Skeletal muscle cell (primary cell): ENCODE data around the gene SCNM1.

ENCODE experiments used
- DNase-seq: peaks from one replicate; pipeline ENCODE4 v3.0.0-alpha.2; 2010; ENCODE audit warnings: low read depth
- H3K4me3 ChIP-seq: 2 replicates; pipeline ENCODE4 v1.5.1; 2011; ENCODE audit warnings: low read depth, mild to moderate bottlenecking, control low read depth, low read length, moderate library complexity

The SCNM1 gene

GRCh38 chr1:151165738-151166504 is at the start of gene SCNM1, which contains the start of gene LYSMD1:
Gene SCNM1, plus strand, starts transcription at chr1:151166144. Its CDS starts 9 bp downstream, at chr1:151166153.
Gene LYSMD1, minus strand, starts transcription at chr1:151165902. Its CDS starts 644 bp downstream, at chr1:151165258.
- peak within 1 kb of the TSS; percentile 96 for H3K4me3 ChIP-seq
- peak; percentile 97 for DNase-seq

- DNase-seq = no peak
- no peak overlapping the region for H3K4me3 ChIP-seq
Observed at GRCh38 chr1:151124763-151125403, 41.1 kb upstream of the SCNM1 start.

DNA sequence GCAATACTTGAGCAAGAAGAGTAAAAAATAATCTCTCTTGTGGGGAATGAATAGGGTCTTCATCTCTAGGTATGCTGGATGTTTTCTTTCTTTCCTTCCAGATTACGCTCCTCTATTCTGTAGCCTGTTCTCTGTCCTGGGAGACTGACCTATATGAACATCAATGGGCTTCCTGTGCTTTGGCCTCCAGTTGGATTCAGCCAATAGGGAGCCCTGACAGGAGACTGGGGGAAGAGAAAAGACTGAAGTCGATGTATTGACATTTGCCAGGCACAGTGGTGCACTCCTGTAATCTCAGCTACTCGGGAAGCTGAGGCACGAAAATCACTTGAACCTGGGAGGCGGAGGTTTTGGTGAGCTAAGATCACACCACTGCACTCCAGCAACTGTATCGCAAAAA is 37.1 kb upstream of the SCNM1 start:
- no peak overlapping the region for H3K4me3 ChIP-seq
- DNase-seq = no peak

DNA sequence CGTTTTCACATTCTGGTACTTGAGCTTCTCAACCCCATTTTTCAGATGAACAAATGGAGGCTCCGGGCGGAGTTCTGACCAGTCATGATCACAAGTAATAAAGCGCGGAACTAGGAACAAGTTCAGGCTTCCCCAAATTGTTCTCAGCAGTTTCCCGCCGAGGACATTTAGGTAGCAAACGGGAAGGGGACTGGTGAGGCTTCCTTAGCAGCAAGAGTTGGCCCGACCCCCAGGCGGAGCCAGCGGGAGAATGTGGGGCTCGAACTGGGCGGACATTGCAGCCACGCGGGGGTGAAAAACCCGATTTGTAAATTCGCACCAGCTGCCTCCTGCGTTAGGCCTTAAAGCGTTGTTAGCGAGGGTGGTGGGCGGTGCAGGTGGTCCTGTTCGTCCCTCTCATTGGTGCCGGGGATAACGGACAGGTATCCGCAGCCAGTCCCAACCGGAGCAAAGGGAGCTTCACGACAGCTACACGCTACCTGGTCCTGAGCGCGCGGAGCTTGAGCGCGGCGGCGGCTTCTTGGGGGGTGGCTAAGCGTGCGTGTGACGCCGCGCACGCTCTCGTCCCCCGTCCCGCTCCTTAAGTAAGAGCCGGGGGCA is 34.9 kb upstream of the SCNM1 start:
- peak overlapping the region; percentile 35 for H3K4me3 ChIP-seq
- DNase-seq = peak; percentile 50

GRCh38 chr1:151131701-151132334 is 34.1 kb upstream of the SCNM1 start:
- H3K4me3 ChIP-seq = peak overlapping the region; percentile 35
- DNase-seq = no peak

GRCh38 chr1:151132335-151133017 is 33.5 kb upstream of the SCNM1 start:
- H3K4me3 ChIP-seq = no peak overlapping the region
- DNase-seq = no peak

DNA sequence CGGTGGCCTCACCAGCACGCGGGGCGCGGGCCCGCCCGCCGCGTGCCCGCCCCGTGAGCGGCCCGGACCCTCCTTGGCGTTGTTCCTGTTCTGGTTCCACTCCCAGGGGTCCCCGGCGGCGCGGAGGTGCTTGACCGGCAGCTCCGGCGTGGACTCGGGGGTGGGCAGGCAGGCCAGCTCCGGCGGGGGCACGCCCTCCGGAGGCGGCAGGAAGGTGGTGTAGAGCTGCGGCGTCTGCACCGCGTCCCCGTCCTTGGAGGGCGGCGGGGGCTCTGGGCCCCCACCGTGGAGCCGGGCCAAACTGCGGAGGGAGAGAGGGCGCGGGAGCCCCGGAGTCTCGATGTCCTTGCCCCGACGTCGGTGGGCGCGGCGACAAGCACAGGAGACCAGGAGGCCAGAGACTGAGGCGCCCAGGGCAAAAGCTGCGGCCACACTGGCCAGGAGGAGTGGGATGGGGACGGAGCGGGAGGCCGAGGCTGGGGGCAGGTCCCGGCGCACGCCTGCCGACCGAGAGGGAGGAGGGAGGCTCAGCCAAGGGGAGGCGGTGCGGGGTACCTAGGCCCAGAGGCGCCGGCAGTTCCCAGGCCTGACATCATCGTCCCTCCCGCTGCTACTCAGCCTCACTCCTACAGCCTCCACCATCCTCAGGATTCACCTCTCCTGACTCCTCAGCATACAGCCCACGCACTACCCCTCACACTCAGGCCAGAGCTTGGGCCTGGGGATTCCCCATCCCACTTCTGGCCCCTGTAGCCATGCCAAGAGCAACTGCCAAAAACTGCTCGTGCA is 32.7 kb upstream of the SCNM1 start:
- no peak overlapping the region for H3K4me3 ChIP-seq
- no peak for DNase-seq

- no peak for DNase-seq
- no peak overlapping the region for H3K4me3 ChIP-seq
Observed at GRCh38 chr1:151134396-151134795, 31.5 kb upstream of the SCNM1 start.

DNA sequence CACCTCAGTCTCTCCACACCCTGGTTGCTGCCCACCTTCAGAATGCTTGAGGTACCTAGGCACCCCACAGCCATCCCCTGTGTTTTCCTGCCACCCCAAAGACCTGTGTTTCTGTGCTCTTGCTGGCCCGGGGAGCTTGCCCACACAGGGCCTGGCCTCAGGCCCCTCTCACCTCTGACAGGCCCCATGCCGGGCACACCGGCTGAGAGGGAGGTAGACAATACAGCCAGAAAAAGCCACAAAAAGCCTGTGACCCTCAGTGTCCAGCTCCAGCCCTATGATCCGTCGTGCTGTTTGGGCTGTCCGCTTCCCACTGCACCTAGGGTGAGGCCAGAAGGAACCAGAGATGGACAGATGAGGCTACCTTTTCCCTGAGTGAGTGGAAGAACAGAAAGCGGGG is 31.0 kb upstream of the SCNM1 start:
- no peak for DNase-seq
- H3K4me3 ChIP-seq = no peak overlapping the region

GRCh38 chr1:151135433-151136385 is 30.2 kb upstream of the SCNM1 start:
- H3K4me3 ChIP-seq = no peak overlapping the region
- DNase-seq = no peak

DNA sequence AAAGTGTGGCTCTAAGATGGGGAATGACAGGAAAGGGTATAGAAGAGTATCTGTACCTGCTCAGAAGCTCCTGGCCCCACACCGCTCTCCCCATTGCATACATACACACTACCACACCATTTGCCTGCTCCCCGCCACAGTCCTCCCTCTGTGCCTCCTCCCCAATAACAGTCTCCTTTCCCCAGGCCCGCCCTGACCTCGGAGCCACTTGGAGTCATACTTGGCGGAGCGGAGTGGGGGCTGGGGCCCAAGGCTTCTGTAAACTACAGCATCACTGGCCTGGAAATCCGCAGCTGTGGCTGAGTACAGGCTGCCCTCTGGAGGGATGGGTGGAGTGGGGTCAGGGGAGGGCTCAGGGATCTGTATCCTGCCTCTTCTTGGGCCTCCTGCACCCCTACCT is 28.2 kb upstream of the SCNM1 start:
- no peak for DNase-seq
- H3K4me3 ChIP-seq = no peak overlapping the region

DNA sequence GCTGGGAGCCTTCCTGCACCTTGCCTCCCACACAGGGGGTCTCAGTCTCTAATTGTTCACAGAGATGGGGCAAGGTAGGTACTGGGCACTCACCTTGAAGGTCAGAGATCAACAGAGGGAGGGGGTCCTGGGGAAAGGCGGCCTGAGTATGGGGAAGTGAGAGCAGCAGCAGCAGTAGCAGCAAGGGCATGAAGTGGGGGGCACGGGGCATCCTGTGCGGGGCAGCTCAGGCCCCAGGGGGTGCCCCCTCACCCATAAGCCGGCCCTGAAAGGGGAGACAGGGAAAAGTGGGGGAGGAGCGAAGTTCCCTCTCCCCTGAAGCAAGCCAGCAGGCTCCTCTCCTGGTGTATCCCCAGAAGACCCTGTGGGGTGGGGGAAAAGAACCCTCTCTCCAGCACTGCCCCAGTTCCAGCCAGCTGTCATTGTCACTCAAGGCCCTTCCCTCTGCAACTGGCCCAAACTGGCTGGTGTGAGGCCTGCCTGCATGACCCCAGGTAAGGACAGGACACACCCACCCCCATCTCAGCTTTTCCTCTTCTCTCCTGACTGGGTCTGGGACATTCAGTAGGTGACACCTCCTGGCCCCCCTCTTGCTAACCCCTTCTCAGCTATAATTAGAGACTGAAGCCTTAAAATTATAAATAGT is 23.4 kb upstream of the SCNM1 start:
- no peak overlapping the region for H3K4me3 ChIP-seq
- no peak for DNase-seq

GRCh38 chr1:151143057-151143435 is 22.9 kb upstream of the SCNM1 start:
- no peak overlapping the region for H3K4me3 ChIP-seq
- no peak for DNase-seq

DNA sequence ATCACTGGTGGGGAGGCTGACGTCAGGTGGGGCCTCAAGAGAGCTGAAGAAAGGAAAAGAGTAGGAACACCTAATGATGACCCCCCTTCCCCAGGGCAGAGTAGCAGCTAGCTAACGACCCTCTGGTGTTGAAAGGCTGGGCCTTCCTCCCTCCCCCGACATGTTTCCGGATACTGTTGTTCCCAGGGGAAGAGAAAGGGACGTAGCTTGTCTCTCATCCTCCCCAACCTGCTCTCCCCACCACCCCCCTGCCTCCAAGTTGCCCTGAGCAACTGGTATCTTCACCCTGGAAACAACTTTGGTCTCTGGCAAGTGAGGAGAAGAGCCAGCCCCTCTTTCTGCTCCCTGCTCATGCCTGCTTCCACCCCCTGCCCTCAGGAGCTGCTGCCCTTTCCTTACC is 22.0 kb upstream of the SCNM1 start:
- H3K4me3 ChIP-seq = no peak overlapping the region

GRCh38 chr1:151144474-151145303 is 21.3 kb upstream of the SCNM1 start:
- no peak overlapping the region for H3K4me3 ChIP-seq

More for the DNA sequence above, 22.0 kb upstream of the SCNM1 start:
- DNase-seq = no peak

GRCh38 chr1:151145304-151146071 is 20.5 kb upstream of the SCNM1 start:
- no peak for DNase-seq
- H3K4me3 ChIP-seq = peak overlapping the region; percentile 68

More at GRCh38 chr1:151144474-151145303, 21.3 kb upstream of the SCNM1 start:
- no peak for DNase-seq
